ENCODE data around the gene ERAP2. TPM values are rescaled to one million over a fixed set of nuclear protein-coding genes. Genes with fewer than 3 reads are reported as not detected.

ERAP2 gene, protein sequence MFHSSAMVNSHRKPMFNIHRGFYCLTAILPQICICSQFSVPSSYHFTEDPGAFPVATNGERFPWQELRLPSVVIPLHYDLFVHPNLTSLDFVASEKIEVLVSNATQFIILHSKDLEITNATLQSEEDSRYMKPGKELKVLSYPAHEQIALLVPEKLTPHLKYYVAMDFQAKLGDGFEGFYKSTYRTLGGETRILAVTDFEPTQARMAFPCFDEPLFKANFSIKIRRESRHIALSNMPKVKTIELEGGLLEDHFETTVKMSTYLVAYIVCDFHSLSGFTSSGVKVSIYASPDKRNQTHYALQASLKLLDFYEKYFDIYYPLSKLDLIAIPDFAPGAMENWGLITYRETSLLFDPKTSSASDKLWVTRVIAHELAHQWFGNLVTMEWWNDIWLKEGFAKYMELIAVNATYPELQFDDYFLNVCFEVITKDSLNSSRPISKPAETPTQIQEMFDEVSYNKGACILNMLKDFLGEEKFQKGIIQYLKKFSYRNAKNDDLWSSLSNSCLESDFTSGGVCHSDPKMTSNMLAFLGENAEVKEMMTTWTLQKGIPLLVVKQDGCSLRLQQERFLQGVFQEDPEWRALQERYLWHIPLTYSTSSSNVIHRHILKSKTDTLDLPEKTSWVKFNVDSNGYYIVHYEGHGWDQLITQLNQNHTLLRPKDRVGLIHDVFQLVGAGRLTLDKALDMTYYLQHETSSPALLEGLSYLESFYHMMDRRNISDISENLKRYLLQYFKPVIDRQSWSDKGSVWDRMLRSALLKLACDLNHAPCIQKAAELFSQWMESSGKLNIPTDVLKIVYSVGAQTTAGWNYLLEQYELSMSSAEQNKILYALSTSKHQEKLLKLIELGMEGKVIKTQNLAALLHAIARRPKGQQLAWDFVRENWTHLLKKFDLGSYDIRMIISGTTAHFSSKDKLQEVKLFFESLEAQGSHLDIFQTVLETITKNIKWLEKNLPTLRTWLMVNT
- total RNA-seq = 14.9 and 19.5 TPM in 2 replicates

GRCh38 chr5:96876292-96876850 lies at the start of gene ERAP2:
Gene ERAP2 (plus strand): TSS chr5:96876500. CDS start chr5:96879686, 3,186 bp downstream.

GRCh38 chr5:96935559-96936430 lies 59.5 kb downstream of the ERAP2 start, which contains the start of gene LNPEP:
Gene LNPEP (plus strand): TSS chr5:96936080. CDS start chr5:96936156, 76 bp downstream.

Other genes starting within 250 kb of the ERAP2 start
- 103 and 136 TPM in 2 replicates for gene CAST, start 214.1 kb upstream of the ERAP2 start, total RNA-seq
- gene ERAP1, start 68.6 kb upstream of the ERAP2 start, total RNA-seq = 8.7 and 12.3 TPM in 2 replicates
- gene LNPEP, start 59.6 kb downstream of the ERAP2 start, total RNA-seq = 6.1 and 7.2 TPM in 2 replicates

Measured in bronchus fibroblast of lung (primary cell).